B cell (primary cell): Measurements from ENCODE around the gene ECE1.

Experiments
- EZH2 ChIP-seq: IDR thresholded peaks from 2 replicates; pipeline ENCODE4 v1.6.1; 2012; ENCODE audit warnings: borderline replicate concordance, low read depth, mild to moderate bottlenecking, moderate library complexity, low read length; ENCODE audit not compliant: insufficient read depth, poor library complexity, severe bottlenecking
- TF ChIP-seq, protein P1 (sequence below): fragments of 200-600 bp; IDR thresholded peaks from one replicate; pipeline ENCODE4 v1.8.0; 2022; ENCODE audit warnings: antibody characterized with exemption, mild to moderate bottlenecking

DNA sequence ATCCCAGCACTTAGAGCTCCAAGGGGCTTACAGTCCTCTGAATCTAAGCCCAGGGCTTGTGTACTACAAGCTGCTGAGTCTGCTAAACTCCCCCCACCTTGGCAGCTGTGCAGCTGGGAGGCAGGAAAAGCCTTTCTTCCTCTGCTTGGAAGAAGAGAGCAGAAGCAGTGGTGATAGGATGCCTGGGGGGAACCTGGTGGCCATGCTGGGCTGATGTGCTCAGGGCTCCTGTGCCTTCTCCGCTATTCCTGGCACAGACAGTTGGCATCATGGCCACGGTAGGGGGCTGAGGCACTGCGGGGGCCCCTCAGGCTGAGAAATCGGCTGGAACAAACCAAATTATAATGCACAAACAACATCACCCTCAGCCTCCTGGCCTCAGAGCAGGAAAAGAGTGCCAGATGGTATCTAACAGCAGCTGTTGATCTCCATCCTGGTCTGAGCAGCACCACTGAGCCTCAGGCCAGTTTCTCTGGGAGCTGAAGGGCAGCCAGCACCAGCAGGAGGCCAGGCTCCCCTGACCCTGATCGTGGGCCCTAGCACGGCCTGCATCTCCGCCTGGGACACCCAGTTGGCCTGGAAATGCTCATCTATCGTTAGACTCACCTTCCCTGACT lies 35.8 kb downstream of the ECE1 start:
- TF ChIP-seq, protein P1, sequence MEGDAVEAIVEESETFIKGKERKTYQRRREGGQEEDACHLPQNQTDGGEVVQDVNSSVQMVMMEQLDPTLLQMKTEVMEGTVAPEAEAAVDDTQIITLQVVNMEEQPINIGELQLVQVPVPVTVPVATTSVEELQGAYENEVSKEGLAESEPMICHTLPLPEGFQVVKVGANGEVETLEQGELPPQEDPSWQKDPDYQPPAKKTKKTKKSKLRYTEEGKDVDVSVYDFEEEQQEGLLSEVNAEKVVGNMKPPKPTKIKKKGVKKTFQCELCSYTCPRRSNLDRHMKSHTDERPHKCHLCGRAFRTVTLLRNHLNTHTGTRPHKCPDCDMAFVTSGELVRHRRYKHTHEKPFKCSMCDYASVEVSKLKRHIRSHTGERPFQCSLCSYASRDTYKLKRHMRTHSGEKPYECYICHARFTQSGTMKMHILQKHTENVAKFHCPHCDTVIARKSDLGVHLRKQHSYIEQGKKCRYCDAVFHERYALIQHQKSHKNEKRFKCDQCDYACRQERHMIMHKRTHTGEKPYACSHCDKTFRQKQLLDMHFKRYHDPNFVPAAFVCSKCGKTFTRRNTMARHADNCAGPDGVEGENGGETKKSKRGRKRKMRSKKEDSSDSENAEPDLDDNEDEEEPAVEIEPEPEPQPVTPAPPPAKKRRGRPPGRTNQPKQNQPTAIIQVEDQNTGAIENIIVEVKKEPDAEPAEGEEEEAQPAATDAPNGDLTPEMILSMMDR, result no peak
- no peak for TF ChIP-seq EZH2
